Cardiac fibroblast (primary cell): ENCODE results near the gene C16orf92.
"Not testable (repeated sequence)": the region's sequence is repeated elsewhere in the genome, so short reads cannot be mapped to it uniquely, and the experiment has no call there.

Experiments used
- DNase-seq, 2 donors: peaks; one replicate each; pipeline versions ENCODE4 v3.0.0 to v3.0.0-alpha.2; 2010; ENCODE audit warnings: low read depth in 2 of 2
- H3K4me3 ChIP-seq, 2 donors: replicated peaks in 1 of 2; 1 replicate in 1 of 2; 2 replicates in 1 of 2; pipeline ENCODE4 v1.5.1; 2011; ENCODE audit warnings: low read depth in 2 of 2, low read length in 2 of 2, mild to moderate bottlenecking in 2 of 2, moderate library complexity in 1 of 2
- TF ChIP-seq, protein P1 (sequence below): IDR thresholded peaks from one replicate; pipeline ENCODE4 v1.5.1; 2011; ENCODE audit warnings: low read depth, mild to moderate bottlenecking, low read length, inconsistent platforms

The C16orf92 gene

DNA sequence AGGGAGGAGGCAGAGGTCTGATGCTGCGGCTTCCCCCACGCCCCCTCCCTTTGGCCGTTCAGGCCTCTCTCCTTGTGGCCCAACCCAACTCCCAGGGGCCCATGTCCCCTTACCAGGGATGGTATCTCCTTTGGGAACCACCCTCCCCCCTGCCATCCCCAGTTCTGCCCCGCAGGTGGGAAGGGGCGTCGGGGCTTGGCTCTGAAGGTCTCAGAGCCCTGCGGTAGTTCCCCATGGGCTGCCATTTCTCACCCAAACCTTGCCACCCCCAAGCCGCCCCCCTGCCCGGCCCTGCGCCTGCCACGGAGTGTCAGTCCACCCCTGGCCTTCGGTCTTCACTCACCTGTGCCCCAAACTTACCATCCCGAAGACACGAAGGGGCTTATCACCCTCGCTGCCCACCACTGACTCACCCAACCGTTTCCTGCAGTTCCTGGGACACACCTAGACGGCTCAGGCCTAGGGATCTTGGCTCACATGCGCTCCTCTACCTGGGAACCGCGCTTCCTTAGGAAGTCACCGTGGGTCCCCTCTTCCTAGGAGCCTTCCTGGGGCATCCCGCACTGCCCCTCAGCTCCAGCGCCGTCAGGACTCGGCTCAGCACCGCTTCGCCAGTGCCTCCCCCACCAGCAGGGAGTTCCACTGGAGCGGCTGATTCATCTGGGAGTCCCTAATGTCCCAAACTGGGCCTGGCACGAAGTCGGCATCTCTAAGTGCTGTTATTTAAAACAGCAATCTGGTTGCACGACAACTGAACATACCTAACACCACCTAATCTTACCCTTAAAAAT, 11.1 kb upstream of the C16orf92 start:
- no peak overlapping the region for H3K4me3 ChIP-seq
- TF ChIP-seq, protein P1, sequence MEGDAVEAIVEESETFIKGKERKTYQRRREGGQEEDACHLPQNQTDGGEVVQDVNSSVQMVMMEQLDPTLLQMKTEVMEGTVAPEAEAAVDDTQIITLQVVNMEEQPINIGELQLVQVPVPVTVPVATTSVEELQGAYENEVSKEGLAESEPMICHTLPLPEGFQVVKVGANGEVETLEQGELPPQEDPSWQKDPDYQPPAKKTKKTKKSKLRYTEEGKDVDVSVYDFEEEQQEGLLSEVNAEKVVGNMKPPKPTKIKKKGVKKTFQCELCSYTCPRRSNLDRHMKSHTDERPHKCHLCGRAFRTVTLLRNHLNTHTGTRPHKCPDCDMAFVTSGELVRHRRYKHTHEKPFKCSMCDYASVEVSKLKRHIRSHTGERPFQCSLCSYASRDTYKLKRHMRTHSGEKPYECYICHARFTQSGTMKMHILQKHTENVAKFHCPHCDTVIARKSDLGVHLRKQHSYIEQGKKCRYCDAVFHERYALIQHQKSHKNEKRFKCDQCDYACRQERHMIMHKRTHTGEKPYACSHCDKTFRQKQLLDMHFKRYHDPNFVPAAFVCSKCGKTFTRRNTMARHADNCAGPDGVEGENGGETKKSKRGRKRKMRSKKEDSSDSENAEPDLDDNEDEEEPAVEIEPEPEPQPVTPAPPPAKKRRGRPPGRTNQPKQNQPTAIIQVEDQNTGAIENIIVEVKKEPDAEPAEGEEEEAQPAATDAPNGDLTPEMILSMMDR: no peak
- DNase-seq: no peak

DNA sequence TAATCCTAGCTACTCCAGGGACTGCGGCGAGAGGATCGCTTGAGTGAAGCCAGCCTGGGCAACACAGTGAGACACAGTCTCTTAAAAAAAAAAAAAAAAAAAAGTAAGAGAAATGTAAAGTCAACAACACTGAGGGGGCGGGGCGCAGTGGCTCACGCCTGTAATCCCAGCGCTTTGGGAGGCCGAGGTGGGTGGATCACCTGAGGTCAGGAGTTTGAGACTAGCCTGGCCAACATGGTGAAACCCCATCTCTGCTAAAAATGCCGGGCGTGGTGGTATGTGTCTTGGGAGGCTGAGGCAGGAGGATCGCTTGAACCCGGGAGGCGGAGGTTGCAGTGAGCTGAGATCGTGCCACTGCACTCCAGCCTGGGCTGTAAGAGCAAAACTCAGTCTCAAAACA, 10.4 kb upstream of the C16orf92 start:
- H3K4me3 ChIP-seq, DNase-seq: not testable (repeated sequence)

DNA sequence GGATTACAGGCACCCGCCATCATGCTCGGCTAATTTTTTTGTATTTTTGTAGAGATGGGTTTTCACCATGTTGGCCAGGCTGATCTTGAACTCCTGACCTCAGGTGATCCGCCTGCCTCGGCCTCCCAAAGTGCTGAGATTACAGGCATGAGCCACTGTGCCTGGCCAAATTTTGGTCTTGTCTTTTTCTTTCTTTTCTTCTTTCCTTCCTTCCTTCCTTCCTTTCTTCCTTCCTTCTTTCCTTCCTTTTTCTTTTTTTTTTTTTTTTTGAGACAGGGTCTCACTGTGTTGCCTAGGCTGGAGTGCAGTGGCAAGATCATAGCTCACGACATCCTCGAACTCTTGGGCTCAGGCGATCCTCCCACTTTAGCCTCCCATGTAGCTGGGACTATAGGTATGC, 7.5 kb upstream of the C16orf92 start:
- not testable (repeated sequence) for DNase-seq, H3K4me3 ChIP-seq

DNA sequence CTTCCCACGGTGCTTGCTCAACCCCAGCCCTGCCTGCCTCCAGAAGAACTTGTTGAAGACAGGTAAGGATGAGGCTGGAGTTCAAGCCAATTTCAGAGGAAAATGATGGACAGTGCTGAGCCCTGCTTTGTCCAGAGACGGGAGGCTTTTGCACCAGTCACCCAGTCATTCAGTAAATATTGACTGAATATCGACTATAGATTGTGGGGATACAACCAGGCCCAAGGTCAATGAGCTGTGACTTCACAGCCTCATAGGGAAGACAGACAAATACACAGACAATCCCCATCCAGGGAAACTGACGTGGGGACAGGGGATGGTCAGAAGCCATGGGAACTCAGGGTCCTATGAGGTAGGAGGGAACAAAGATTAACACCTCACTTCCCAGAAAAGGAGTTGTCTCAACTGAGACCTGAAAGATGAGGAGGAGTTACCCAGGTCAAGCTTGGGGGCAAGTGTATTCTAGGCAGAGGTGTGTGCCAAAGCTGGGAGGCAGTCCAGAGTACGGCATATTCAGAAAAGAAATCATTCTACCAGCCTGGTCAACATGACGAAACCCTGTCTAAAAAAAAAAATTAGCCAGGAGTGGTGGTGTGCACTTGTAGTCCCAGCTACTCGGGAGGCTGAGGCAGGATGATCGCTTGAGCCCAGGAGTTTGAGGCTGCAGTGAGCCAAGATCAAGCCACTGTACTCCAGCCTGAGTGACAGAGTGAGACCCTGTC, 6.3 kb upstream of the C16orf92 start:
- TF ChIP-seq, protein P1: no peak
- H3K4me3 ChIP-seq: no peak overlapping the region
- DNase-seq: no peak

DNA sequence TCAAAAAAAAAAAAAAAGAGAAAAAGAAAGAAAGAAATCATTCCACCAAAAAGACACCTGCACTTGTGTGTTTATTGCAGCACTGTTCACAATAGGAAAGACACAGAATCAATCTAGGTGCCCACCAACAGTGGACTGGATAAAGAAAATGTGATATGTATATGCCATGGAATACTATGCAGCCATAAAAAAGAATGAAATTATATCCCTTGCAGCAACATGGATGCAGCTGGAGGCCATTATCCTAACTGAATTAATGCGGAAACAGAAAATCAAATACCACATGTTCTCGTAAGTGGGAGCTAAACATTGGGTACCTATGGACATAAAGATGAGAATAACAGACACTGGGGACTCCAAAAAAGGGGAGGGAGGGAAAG, 5.7 kb upstream of the C16orf92 start:
- no peak overlapping the region for H3K4me3 ChIP-seq
- no peak for DNase-seq
- TF ChIP-seq, protein P1: no peak

DNA sequence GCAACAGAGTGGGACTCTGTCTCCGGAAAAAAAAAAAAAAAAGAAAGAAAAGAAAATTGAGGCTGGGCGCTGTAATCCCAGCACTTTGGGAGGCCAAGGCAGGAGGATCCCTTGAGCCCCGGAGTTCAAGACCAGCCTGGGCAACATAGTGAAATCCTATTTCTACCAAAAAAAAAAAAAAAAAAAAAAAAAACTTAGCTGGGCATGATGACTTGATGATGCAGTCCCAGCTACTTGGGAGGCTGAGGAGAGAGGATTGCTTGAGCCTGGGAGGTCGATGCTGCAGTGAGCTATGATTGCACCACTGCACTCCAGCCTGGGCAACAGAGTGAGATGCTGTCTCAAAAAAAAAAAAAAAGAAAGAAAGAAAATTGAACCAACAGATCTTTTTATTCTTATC, 5.1 kb upstream of the C16orf92 start:
- DNase-seq, H3K4me3 ChIP-seq: not testable (repeated sequence)

DNA sequence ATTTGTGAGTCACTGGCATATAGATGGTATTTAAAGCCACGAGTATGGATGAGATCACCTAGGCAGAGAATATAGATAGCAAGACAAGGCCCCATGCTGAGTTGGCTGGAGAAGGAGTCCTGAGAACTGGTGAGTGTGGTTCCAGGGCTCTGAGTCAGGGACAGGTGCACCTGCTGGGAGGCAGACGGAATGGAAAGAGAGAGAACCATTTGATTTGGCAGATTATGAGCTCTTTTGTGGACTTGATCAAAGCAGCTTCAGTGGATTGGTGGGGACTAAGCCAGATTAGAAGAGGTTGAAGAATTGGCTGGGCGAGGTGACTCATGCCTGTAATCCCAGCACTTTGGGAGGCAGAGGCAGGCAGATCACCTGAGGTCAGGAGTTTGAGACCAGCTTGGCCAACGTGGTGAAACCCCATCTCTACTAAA, 4.3 kb upstream of the C16orf92 start:
- no peak overlapping the region for H3K4me3 ChIP-seq
- peak in 1 of 2 donors; percentile 12 for DNase-seq
- TF ChIP-seq, protein P1: no peak

DNA sequence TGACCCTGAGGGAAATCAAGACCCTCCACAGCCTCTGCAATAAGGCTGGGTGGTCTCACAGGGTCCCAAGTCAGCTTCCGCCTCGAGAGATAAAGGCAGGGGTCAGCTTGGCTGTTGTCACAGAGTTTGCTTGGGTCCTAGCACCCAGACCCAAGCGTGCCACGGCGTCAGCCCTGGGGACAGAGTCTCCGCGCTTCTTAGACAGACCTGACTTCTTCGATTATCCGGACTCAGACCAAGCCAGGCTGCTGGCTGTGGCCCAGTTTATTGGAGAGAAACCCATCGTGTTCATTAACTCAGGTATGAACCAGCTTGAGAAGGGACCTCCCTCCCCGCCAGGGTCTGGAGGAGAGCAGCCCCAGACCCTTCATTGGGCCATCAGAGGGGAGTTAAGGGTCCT, 588 bp downstream of the C16orf92 start:
- DNase-seq: no peak
- H3K4me3 ChIP-seq: no peak overlapping the region
- TF ChIP-seq, protein P1: no peak
